ENCODE results near the gene KLC4. TPM values are rescaled to one million over a fixed set of nuclear protein-coding genes. Genes with fewer than 3 reads are reported as not detected.
A peak's percentile ranks its signal among the peaks of the same experiment; 100 is the strongest.

KLC4 gene
- total and polyA plus RNA-seq, 9 of the 15 experiments (the other 6 are each of a cell fraction or from before 2014, with no cell fraction given), result 1.7 to 16.2 (median 7.7) TPM

DNA sequence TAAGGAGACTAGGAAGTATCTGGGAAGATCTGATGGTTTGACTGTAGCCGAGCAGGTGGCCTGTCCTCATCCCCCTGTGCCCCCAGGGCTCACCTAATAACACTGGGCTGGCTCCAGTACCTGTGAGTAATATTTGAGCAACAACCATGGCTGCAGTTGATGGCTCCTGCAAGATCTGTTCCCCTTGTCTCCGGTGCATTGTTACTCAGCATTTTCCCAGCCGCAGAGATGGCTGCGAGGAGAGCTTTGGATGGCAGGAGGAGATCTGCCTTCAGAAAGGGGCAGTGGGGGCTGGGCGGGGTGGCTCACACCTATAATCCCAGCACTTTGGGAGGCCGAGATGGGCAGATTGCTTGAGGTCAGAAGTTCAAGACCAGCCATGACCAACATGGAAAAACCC lies 55.9 kb downstream of the KLC4 start (continued):
- TF ChIP-seq NR2C2 (CRISPR knock-in tag; IDR thresholded peaks at IDR 0.05) (no peak), NR2C2 (tag; IDR thresholded peaks at IDR 0.05) (no peak; the same call in 1 of the 2 replicates), ATF6 (CRISPR knock-in tag; IDR thresholded peaks at IDR 0.05) (no peak), ZNF592 (IDR thresholded peaks at IDR 0.05) (peak; percentile 93), RCOR1 (IDR thresholded peaks at IDR 0.05; ENCODE audit: borderline replicate concordance in 1 of 2, low read depth in 2 of 2, low read length in 2 of 2) (no peak), ZNF644 (tag; IDR thresholded peaks at IDR 0.05; ENCODE audit: low read depth) (0 out of 2 replicates have a peak, but pooled peaks have one; percentile 41), L3MBTL2 (IDR thresholded peaks at IDR 0.05) (peak; percentile 11; the same call in 1 of the 2 replicates), SIRT6 (IDR thresholded peaks at IDR 0.05; ENCODE audit: low read depth, low read length) (no peak), NFE2 (IDR thresholded peaks at IDR 0.05; ENCODE audit: low read depth) (peak; percentile 91), PKNOX1 (IDR thresholded peaks at IDR 0.05) (no peak)
- TF ChIP-seq, protein P1, sequence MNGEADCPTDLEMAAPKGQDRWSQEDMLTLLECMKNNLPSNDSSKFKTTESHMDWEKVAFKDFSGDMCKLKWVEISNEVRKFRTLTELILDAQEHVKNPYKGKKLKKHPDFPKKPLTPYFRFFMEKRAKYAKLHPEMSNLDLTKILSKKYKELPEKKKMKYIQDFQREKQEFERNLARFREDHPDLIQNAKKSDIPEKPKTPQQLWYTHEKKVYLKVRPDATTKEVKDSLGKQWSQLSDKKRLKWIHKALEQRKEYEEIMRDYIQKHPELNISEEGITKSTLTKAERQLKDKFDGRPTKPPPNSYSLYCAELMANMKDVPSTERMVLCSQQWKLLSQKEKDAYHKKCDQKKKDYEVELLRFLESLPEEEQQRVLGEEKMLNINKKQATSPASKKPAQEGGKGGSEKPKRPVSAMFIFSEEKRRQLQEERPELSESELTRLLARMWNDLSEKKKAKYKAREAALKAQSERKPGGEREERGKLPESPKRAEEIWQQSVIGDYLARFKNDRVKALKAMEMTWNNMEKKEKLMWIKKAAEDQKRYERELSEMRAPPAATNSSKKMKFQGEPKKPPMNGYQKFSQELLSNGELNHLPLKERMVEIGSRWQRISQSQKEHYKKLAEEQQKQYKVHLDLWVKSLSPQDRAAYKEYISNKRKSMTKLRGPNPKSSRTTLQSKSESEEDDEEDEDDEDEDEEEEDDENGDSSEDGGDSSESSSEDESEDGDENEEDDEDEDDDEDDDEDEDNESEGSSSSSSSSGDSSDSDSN (IDR thresholded peaks at IDR 0.05; ENCODE audit: borderline replicate concordance in 1 of 2, low read depth in 2 of 2, low read length in 2 of 2), result 0 out of 4 replicates have a peak, but pooled peaks of 1 of the 2 experiments have one; percentile 58
- TF ChIP-seq, protein P2, sequence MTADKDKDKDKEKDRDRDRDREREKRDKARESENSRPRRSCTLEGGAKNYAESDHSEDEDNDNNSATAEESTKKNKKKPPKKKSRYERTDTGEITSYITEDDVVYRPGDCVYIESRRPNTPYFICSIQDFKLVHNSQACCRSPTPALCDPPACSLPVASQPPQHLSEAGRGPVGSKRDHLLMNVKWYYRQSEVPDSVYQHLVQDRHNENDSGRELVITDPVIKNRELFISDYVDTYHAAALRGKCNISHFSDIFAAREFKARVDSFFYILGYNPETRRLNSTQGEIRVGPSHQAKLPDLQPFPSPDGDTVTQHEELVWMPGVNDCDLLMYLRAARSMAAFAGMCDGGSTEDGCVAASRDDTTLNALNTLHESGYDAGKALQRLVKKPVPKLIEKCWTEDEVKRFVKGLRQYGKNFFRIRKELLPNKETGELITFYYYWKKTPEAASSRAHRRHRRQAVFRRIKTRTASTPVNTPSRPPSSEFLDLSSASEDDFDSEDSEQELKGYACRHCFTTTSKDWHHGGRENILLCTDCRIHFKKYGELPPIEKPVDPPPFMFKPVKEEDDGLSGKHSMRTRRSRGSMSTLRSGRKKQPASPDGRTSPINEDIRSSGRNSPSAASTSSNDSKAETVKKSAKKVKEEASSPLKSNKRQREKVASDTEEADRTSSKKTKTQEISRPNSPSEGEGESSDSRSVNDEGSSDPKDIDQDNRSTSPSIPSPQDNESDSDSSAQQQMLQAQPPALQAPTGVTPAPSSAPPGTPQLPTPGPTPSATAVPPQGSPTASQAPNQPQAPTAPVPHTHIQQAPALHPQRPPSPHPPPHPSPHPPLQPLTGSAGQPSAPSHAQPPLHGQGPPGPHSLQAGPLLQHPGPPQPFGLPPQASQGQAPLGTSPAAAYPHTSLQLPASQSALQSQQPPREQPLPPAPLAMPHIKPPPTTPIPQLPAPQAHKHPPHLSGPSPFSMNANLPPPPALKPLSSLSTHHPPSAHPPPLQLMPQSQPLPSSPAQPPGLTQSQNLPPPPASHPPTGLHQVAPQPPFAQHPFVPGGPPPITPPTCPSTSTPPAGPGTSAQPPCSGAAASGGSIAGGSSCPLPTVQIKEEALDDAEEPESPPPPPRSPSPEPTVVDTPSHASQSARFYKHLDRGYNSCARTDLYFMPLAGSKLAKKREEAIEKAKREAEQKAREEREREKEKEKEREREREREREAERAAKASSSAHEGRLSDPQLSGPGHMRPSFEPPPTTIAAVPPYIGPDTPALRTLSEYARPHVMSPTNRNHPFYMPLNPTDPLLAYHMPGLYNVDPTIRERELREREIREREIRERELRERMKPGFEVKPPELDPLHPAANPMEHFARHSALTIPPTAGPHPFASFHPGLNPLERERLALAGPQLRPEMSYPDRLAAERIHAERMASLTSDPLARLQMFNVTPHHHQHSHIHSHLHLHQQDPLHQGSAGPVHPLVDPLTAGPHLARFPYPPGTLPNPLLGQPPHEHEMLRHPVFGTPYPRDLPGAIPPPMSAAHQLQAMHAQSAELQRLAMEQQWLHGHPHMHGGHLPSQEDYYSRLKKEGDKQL (CRISPR knock-in tag; IDR thresholded peaks at IDR 0.05; ENCODE audit: borderline replicate concordance), result no peak
